Endothelial cell of umbilical vein (primary cell): Measurements from ENCODE around the gene ETV6.

ENCODE experiments used
- EZH2 ChIP-seq: IDR thresholded peaks from 2 replicates; pipeline ENCODE4 v1.6.1; 2012; ENCODE audit warnings: borderline replicate concordance, low read depth, mild to moderate bottlenecking, moderate library complexity, low read length, inconsistent platforms; ENCODE audit not compliant: severe bottlenecking
- POLR2A ChIP-seq: IDR thresholded peaks from 2 replicates; pipeline ENCODE4 v1.6.1; 2012; ENCODE audit warnings: low read depth, mild to moderate bottlenecking, control low read depth, low read length
- POLR2AphosphoS5 ChIP-seq: IDR thresholded peaks from 2 replicates; pipeline ENCODE4 v1.6.1; 2012; ENCODE audit warnings: low read depth, mild to moderate bottlenecking, control low read depth, low read length, moderate library complexity; ENCODE audit not compliant: insufficient read depth
- TF ChIP-seq, protein P1 (sequence below), 2 donors: IDR thresholded peaks; 1 replicate in 1 of 2; 2 replicates in 1 of 2; pipeline ENCODE4 v1.5.1; 2011; ENCODE audit warnings: low read length in 2 of 2, mild to moderate bottlenecking in 2 of 2, moderate library complexity in 2 of 2, control low read depth in 1 of 2, inconsistent platforms in 1 of 2, low read depth in 1 of 2; ENCODE audit not compliant: insufficient read depth in 1 of 2; ENCODE audit errors: extremely low read depth in 1 of 2

DNA sequence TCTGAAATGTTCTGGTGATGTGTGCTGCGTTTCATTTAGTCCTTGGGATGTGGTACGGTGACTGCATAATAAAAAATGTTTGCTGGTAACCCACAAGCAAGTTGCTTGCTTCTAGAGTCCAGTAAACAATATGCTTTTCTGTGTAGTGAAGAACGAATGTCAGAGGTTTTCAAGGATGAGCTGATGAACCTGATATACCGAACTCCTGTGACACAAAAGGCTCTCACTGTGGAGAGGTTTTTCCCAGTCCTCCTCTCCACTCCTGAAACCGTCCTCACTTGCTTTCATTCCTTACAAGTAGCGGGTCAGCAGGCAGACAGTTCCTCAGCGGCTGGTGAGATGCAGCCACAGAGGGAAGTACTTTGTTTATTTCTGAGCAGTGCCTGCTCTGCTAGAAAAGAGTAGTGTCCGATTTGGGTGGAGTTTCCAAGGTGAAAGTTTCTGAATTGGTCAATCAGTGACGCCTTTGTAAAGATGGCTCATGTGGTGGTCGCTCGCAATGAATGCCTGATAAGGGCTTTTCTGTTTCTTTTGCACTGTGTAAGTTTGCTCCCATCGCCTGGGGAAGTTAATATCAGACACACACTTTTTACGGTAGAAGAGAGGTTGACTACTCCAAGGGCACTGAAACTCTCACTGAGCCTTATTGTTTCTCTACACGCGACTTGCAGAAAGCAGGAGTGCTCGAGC lies 3.0 kb downstream of the ETV6 start:
- TF ChIP-seq, protein P1, sequence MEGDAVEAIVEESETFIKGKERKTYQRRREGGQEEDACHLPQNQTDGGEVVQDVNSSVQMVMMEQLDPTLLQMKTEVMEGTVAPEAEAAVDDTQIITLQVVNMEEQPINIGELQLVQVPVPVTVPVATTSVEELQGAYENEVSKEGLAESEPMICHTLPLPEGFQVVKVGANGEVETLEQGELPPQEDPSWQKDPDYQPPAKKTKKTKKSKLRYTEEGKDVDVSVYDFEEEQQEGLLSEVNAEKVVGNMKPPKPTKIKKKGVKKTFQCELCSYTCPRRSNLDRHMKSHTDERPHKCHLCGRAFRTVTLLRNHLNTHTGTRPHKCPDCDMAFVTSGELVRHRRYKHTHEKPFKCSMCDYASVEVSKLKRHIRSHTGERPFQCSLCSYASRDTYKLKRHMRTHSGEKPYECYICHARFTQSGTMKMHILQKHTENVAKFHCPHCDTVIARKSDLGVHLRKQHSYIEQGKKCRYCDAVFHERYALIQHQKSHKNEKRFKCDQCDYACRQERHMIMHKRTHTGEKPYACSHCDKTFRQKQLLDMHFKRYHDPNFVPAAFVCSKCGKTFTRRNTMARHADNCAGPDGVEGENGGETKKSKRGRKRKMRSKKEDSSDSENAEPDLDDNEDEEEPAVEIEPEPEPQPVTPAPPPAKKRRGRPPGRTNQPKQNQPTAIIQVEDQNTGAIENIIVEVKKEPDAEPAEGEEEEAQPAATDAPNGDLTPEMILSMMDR (IDR thresholded peaks at IDR 0.05; ENCODE audit: extremely low read depth in 1 of 2, insufficient read depth in 1 of 2, low read depth in 1 of 2, low read length in 2 of 2) = no peak
- TF ChIP-seq POLR2AphosphoS5 (no peak), POLR2A (no peak), EZH2 (no peak)
